Measurements from ENCODE around the gene IDI2. TPM values are rescaled to one million over a fixed set of nuclear protein-coding genes. Genes with fewer than 3 reads are reported as not detected.
A peak's percentile ranks its signal among the peaks of the same experiment; 100 is the strongest.

IDI2 gene
- total and polyA plus RNA-seq, 2 of the 13 experiments (the other 11 are each of a cell fraction or from before 2014, with no cell fraction given): not detected

DNA sequence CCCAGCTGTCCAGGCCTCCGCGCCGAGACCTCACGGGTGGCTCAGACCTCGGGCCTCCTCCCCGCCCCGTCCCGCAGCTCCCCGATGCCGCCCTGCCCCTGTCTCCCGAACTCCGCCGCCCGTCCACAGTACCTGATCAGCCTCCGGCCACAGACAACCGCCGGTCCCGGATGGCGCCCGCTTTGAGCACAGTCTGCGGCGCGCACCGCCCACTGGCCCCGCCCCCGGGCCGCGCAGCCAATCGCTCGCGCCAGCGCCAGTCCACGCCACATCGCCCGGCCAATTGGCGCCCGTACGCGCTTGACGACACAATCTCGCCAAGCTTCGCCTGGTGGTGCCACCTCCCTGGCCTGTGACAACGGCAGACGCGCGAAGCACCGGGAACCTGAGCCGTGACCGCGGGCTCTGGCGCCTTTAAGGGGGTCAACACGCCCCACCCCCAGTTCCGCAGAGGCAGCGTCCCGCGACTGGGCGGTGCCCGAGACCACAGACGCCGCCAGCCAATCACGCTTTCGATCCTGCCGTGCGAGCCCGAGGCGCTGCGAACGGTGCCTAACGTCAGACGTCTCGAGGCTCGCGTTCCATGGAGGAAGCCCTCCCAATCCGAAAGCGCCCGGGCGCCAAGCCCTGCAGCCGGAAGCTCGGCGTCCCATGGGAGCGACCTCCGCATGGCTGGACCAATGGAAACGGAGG lies 23.2 kb upstream of the IDI2 start, which contains the start of gene IDI1 (continued):
- TF ChIP-seq, protein P1, sequence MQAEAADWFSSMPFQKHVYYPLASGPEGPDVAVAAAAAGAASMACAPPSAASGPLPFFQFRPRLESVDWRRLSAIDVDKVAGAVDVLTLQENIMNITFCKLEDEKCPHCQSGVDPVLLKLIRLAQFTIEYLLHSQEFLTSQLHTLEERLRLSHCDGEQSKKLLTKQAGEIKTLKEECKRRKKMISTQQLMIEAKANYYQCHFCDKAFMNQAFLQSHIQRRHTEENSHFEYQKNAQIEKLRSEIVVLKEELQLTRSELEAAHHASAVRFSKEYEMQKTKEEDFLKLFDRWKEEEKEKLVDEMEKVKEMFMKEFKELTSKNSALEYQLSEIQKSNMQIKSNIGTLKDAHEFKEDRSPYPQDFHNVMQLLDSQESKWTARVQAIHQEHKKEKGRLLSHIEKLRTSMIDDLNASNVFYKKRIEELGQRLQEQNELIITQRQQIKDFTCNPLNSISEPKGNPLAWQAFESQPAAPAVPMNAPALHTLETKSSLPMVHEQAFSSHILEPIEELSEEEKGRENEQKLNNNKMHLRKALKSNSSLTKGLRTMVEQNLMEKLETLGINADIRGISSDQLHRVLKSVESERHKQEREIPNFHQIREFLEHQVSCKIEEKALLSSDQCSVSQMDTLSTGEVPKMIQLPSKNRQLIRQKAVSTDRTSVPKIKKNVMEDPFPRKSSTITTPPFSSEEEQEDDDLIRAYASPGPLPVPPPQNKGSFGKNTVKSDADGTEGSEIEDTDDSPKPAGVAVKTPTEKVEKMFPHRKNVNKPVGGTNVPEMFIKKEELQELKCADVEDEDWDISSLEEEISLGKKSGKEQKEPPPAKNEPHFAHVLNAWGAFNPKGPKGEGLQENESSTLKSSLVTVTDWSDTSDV (CRISPR knock-in tag; IDR thresholded peaks at IDR 0.05): 0 out of 2 replicates have a peak, but pooled peaks have one; percentile 15
- peak; percentile 48 for TF ChIP-seq TBX2 (CRISPR knock-in tag; IDR thresholded peaks at IDR 0.05; ENCODE audit: borderline replicate concordance)
- TF ChIP-seq TCF7L2 (IDR thresholded peaks at IDR 0.05; ENCODE audit: low read depth, low read length): no peak
- TF ChIP-seq ZSCAN31 (CRISPR knock-in tag; IDR thresholded peaks at IDR 0.05; ENCODE audit: low read depth): peak; percentile 50
- TF ChIP-seq, protein P2, sequence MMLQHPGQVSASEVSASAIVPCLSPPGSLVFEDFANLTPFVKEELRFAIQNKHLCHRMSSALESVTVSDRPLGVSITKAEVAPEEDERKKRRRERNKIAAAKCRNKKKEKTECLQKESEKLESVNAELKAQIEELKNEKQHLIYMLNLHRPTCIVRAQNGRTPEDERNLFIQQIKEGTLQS (CRISPR knock-in tag; IDR thresholded peaks at IDR 0.05): no peak
- TF ChIP-seq ZNF589 (CRISPR knock-in tag; conservative IDR thresholded peaks at IDR 0.05): no peak
- TF ChIP-seq STAT6 (CRISPR knock-in tag; IDR thresholded peaks at IDR 0.05; ENCODE audit: borderline replicate concordance): peak; percentile 33; the same call in 1 of the 2 replicates
- no peak for TF ChIP-seq RAD51 (IDR thresholded peaks at IDR 0.05; ENCODE audit: borderline replicate concordance)
- TF ChIP-seq ZNF20 (CRISPR knock-in tag; IDR thresholded peaks at IDR 0.05): peak; percentile 79; the same call in 1 of the 2 replicates
- peak; percentile 77; the same call in 1 of the 2 replicates for TF ChIP-seq ZBTB38 (CRISPR knock-in tag; IDR thresholded peaks at IDR 0.05)
- peak; percentile 98 for TF ChIP-seq POGZ (CRISPR knock-in tag; IDR thresholded peaks at IDR 0.05)
- TF ChIP-seq NFIC (IDR thresholded peaks at IDR 0.05; ENCODE audit: low read length): no peak
- peak; percentile 92; the same call in 1 of the 2 replicates for TF ChIP-seq SIN3A (IDR thresholded peaks at IDR 0.05; ENCODE audit: borderline replicate concordance, low read depth, low read length)
- TF ChIP-seq KAT2B (IDR thresholded peaks at IDR 0.05; ENCODE audit: borderline replicate concordance, low read depth, low read length): no peak
- TF ChIP-seq HMGXB3 (CRISPR knock-in tag; IDR thresholded peaks at IDR 0.05; ENCODE audit: borderline replicate concordance): no peak
- TF ChIP-seq MXI1 (IDR thresholded peaks at IDR 0.05; ENCODE audit: borderline replicate concordance, low read depth, low read length): peak; percentile 59; the same call in 2 of the 3 replicates
- TF ChIP-seq GLMP (CRISPR knock-in tag; IDR thresholded peaks at IDR 0.05; ENCODE audit: borderline replicate concordance): no peak
- peak; percentile 96 for TF ChIP-seq ZNF709 (CRISPR knock-in tag; IDR thresholded peaks at IDR 0.05)
